ENCODE data around the gene CHD9.

CHD9 gene

GRCh38 chr16:53078765-53079485, 24.1 kb downstream of the CHD9 start:
- DNase-seq: no peak

- no peak for DNase-seq
Observed at GRCh38 chr16:53080345-53081031, 25.7 kb downstream of the CHD9 start.

DNA sequence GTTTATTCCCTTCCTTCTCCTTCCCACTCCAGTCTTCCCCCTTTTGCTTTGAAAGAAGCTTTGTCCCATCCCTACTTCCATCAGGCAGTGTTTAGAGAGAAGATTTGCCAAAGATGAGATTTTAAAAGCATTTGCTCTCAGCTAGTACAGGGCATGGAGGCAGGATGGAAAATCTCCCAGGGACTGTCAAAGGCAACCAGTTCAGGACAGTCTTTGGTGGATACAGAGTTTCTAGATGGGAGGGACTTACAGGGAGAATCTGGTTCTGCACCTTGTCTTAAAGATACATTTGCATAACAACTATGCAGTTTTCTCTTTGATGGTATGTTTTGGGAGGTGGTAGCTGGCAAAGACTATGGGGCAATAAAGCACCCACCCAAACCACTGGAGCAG, 26.2 kb downstream of the CHD9 start:
- no peak for DNase-seq

DNA sequence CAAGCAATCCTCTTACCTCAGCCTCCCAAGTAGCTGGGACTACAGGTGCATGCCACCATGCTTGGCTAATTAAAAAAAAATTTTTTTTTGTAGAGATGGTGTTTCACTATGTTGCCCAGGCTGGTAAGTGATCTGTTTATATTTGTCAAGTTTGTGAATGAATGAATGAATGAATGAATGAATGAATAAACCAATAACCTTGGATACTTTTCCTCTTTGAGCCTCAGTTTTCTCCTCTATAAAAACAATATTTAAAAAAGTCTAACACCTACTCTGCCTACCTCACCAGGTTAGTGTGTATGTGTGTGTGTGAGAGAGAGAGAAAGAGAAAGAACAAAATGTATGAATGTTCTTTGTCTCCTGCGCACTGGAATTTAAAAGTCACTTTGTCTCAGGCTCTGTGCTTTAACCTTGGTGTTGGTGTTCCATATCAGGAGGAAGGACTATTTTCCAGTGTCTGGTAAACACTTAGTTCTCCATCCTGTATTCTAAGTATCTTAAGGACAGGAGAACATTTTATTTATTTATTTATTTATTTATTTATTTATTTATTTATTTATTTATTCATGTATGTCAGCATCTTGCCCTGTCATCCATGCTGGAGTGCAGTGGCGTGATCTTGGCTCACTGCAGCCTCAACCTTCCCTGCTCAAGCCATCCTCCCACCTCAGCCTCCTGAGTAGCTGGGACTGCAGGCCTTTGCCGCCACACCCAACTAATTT, 27.1 kb downstream of the CHD9 start:
- no peak for DNase-seq

DNA sequence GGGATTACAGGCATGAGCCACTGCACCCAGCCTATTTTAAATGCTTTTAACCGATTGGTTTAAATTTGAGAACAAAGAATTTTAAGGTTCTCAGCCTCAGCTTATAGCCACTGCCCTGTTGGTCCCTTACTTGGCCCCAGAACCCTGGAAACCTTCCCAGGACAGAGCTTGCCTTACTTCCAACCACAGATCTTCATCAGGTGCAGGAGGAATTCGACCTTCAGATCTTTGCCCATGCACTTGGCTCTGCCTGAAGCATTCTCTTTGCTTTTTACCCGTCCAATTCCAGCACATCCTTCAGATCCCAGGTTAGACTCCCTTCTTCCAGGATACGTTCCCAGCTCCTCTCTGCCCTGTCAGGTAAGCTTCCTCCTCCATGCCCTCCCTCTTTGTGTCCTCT, 27.7 kb downstream of the CHD9 start:
- DNase-seq: no peak

DNA sequence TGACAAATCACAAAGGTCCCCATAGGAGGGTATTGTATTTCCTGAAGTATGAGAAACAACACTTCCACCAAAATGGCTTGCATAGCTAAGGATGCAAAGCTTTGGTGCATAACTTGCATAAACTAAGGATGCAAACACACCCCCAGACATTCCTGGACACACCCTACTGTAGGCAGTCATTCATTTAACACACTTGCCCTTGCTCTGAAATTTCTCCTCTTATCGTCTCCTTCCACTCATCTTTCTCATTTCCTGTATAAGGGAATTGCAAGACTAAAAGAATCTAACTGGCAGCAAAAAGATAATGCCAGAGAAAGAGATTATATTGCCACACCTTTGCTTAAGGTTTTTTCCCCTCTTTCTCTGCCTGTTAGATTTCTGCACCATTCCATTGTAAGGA, 28.3 kb downstream of the CHD9 start:
- DNase-seq: no peak

GRCh38 chr16:53084141-53084541, 29.4 kb downstream of the CHD9 start:
- no peak for DNase-seq

GRCh38 chr16:53084746-53085334, 30.0 kb downstream of the CHD9 start:
- DNase-seq: no peak

GRCh38 chr16:53085369-53085843, 30.6 kb downstream of the CHD9 start:
- no peak for DNase-seq

GRCh38 chr16:53085931-53086421, 31.2 kb downstream of the CHD9 start:
- DNase-seq: no peak

DNA sequence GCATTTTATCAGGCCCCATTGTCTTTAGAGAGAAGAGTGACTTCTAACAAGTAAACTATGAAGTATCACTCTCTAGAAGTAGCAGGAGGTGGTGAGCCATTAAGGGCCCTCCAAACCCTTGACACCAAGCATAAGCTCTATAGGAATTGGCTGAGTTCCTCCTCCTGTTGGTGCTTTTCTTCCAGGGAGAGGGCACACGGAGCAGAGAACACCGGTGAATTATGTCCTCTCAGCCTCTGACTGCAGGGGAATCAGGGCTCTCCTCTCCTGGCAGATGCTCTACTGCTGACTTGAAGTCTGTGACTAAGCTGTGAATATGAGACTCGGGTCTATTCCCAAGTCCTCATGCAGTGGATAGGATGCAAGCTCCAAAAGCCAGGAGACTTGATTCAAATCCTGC, 32.3 kb downstream of the CHD9 start:
- no peak for DNase-seq

- DNase-seq: no peak
Observed at GRCh38 chr16:53089434-53090285, 34.9 kb downstream of the CHD9 start.

DNA sequence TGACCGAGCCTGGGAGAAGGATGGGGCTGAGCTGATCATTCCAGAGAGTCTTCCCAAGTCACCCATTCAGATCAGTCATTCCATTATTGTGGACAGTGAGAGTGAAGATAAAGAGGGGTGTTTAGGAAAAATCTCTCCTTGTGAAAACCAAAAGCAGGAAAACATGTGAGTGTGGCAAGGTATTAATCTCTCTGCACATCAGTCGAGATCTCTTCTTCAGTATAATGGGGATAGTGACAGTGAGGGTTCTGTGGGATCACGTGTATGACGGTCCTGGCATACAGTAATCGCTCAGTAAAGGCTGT, 35.4 kb downstream of the CHD9 start:
- DNase-seq: no peak

- no peak for DNase-seq
Observed at GRCh38 chr16:53090591-53091411, 36.0 kb downstream of the CHD9 start.

DNA sequence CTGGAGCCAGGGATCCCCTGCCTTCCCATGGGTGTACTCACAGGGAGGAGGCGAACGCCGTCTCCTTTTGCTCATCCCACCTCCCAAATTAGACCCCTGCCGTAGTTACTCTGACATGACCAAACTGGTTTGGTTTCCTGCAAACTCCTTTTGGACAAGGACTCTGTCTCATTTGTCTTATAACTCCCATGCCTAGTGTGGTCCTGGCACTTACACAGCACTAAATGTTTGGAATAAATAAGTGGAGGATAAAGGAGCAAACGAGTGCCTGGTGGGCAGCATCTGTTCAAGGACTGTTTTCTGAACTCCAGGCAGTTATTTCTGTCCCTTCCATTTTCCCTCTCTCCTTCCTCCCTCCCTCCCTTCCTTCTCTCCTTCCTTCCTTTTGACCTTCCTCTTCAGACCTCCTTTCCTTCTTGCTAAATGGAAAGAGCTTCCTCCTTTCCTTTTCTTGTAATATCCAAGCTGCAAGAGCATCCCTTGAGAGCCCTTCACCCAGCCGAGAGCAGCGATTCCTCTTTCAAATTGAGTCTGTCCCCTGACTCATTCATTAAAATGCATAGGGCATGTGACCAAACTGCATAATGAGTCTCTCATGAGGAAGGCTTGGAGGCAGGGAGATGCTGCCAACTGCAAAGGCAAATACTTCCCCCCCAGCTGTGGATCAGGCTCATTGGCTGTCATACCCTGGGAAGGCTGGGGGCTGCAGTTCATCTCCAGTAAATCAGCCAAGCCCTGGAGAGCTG, 36.8 kb downstream of the CHD9 start:
- no peak for DNase-seq

DNA sequence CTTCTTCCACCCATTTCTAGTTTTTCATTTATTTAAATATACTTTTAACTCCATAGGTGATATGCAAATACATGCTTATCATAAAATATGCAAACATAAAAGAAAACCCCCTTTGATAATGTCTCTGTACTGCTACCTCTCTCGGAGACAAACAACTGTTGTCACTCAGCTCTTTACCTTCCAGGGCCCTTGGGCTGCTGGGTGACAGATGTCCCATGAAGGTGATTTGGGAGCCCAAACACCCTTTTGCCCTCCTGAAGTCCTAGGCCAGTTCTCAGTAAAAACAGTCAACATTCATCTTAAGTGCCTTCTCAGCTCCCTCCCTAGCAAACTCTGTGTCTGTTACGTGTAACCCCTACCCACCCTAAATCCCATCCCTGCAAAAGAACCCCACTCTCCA, 37.5 kb downstream of the CHD9 start:
- no peak for DNase-seq

DNA sequence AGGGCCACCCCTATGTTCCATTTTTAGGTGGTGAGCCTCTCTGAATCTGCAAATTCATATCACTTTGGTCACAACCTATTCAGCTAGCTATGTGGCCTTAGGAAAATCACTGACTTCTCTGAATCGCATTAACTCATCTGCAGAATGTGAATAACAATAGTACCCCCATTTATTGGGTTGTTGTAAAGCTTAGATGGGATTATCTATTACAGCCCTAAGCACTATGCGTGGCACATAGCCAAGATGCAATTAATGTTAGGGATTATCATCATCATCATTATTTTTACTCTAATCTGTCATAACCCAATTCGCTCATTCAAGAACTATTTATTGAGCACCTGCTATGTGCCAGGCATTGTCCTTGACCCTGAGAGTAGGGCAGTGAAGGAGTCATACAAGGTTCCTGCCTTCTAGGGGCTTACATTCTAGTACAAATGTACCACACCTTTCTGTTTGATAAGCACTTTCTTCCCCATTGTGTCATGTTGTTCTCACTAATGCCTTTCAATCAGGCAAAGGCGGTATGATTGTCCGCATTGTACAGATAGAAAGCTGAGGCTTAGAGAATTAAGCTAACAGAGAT, 38.5 kb downstream of the CHD9 start:
- no peak for DNase-seq

GRCh38 chr16:53094013-53094630, 39.3 kb downstream of the CHD9 start:
- DNase-seq: peak; percentile 27

DNA sequence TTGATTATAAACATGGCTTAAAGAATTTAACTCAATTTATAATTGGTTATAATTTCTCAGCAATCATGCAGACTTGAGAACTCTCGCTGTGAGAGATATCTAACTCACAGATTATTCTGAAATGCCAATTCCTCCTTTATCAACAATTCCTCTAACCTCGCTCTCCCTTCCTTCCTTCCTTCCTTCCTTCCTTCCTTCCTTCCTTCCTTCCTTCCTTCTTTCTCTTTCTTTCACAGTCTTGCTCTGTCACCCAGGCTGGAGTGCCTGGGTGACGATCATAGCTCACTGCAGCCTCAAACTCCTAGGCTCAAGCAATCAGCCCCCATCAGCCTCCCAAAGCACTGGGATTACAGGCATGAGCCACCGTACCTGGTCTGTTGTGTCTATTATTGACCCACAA, 42.4 kb downstream of the CHD9 start:
- DNase-seq: no peak
